ENCODE data around the gene XKRX.

DNA sequence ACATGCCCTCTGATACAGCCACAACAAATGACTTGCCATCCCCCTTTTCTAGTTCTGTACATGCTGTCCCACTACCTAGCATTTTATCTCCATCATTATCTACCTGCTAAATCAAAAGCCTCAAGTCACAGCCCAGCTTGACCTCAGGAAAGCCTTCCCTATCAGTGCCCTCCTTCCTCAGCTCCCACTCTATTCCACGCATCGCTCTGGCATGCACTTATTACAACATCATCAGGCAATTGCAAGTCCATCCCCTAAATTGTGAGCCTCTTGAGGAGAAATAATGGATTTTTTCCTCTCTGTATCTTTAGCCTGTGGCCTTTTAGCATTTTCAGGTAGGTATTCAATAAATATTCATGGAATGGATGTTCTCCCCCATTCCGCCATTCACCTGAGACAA is 46.5 kb upstream of the XKRX start:
- TF ChIP-seq POLR2AphosphoS5 (IDR thresholded peaks at IDR 0.05; ENCODE audit: low read depth) (no peak), GABPA (IDR thresholded peaks at IDR 0.05; ENCODE audit: low read depth) (no peak)
- TF ChIP-seq, protein P1, sequence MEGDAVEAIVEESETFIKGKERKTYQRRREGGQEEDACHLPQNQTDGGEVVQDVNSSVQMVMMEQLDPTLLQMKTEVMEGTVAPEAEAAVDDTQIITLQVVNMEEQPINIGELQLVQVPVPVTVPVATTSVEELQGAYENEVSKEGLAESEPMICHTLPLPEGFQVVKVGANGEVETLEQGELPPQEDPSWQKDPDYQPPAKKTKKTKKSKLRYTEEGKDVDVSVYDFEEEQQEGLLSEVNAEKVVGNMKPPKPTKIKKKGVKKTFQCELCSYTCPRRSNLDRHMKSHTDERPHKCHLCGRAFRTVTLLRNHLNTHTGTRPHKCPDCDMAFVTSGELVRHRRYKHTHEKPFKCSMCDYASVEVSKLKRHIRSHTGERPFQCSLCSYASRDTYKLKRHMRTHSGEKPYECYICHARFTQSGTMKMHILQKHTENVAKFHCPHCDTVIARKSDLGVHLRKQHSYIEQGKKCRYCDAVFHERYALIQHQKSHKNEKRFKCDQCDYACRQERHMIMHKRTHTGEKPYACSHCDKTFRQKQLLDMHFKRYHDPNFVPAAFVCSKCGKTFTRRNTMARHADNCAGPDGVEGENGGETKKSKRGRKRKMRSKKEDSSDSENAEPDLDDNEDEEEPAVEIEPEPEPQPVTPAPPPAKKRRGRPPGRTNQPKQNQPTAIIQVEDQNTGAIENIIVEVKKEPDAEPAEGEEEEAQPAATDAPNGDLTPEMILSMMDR (IDR thresholded peaks at IDR 0.05; ENCODE audit: insufficient read depth, low read length): no peak
- TF ChIP-seq, protein P2, sequence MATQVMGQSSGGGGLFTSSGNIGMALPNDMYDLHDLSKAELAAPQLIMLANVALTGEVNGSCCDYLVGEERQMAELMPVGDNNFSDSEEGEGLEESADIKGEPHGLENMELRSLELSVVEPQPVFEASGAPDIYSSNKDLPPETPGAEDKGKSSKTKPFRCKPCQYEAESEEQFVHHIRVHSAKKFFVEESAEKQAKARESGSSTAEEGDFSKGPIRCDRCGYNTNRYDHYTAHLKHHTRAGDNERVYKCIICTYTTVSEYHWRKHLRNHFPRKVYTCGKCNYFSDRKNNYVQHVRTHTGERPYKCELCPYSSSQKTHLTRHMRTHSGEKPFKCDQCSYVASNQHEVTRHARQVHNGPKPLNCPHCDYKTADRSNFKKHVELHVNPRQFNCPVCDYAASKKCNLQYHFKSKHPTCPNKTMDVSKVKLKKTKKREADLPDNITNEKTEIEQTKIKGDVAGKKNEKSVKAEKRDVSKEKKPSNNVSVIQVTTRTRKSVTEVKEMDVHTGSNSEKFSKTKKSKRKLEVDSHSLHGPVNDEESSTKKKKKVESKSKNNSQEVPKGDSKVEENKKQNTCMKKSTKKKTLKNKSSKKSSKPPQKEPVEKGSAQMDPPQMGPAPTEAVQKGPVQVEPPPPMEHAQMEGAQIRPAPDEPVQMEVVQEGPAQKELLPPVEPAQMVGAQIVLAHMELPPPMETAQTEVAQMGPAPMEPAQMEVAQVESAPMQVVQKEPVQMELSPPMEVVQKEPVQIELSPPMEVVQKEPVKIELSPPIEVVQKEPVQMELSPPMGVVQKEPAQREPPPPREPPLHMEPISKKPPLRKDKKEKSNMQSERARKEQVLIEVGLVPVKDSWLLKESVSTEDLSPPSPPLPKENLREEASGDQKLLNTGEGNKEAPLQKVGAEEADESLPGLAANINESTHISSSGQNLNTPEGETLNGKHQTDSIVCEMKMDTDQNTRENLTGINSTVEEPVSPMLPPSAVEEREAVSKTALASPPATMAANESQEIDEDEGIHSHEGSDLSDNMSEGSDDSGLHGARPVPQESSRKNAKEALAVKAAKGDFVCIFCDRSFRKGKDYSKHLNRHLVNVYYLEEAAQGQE (IDR thresholded peaks at IDR 0.05; ENCODE audit: insufficient replicate concordance, low read depth): no peak
